Activated CD4-positive, alpha-beta T cell treated with anti-CD3 and anti-CD28 coated beads for 36 hours (primary cell): ENCODE results near the gene GGT6. TPM values are rescaled to one million over a fixed set of nuclear protein-coding genes. Genes with fewer than 3 reads are reported as not detected.

Source experiments
- ATAC-seq: fragments of 200-7000 bp; cut with Tn5 transposase; one replicate; pipeline ENCODE4 v1.10.0; 2021; ENCODE audit warnings: mild to moderate bottlenecking, moderate library complexity
- CTCF ChIA-PET: fragments of 350-600 bp; sonication (Branson Sonifier 250); formaldehyde crosslinking; loops from one replicate; lab custom pipeline; 2021; ENCODE audit warnings: antibody characterized with exemption; lab: Charles Lee
- POLR2A ChIA-PET: fragments of 350-600 bp; sonication (Branson Sonifier 250); formaldehyde crosslinking; loops from one replicate; lab custom pipeline; 2021; ENCODE audit warnings: antibody characterized with exemption, inconsistent platforms; lab: Charles Lee
- DNase-seq: peaks from one replicate; pipeline ENCODE4 v3.0.0-alpha.2; 2020
- H3K27ac Mint-ChIP-seq: one replicate; pipeline ENCODE4 v1.8.0; 2021; ENCODE audit warnings: mixed read lengths
- H3K27me3 Mint-ChIP-seq: one replicate; pipeline ENCODE4 v1.8.0; 2021; ENCODE audit warnings: mixed read lengths
- H3K36me3 Mint-ChIP-seq: one replicate; pipeline ENCODE4 v1.8.0; 2021; ENCODE audit warnings: low read depth, mixed read lengths
- H3K4me1 Mint-ChIP-seq: one replicate; pipeline ENCODE4 v1.8.0; 2021; ENCODE audit warnings: mixed read lengths
- H3K4me3 Mint-ChIP-seq: one replicate; pipeline ENCODE4 v1.8.0; 2021; ENCODE audit warnings: mild to moderate bottlenecking, moderate library complexity, mixed read lengths
- H3K9me3 Mint-ChIP-seq: one replicate; pipeline ENCODE4 v1.8.0; 2021; ENCODE audit warnings: low read depth, mixed read lengths
- intact Hi-C, 2 experiments: fragments of 100-400 bp; cut with DNase I in 1 of 2; cut with micrococcal nuclease in 1 of 2; formaldehyde crosslinking; loops; one replicate each; pipeline versions ENCODE4 v1.14.2 to v1.15.1; 2022 to 2024; cut with DNase I, micrococcal nuclease
- total RNA-seq, 2 experiments: library from RNA; stranded (reverse); gene quantifications; one replicate each; pipeline ENCODE4 v1.2.3, GENCODE V29; 2021

GGT6 gene
- total RNA-seq, 2 experiments from 2014 or later = not detected

GRCh38 chr17:4559966-4560365 lies 411 bp downstream of the GGT6 start:
- Mint-ChIP-seq H3K9me3 (peaks cover 2% of the 10 kb centered on the region), H3K4me3 (no peak overlapping the region), H3K36me3 (peaks cover 3% of the 10 kb centered on the region), H3K4me1 (peaks cover 36% of the 10 kb centered on the region), H3K27ac (no peak overlapping the region), H3K27me3 (no peaks in the 10 kb centered on the region)
- intact Hi-C loops = loop anchor here (5.0 to 10.0 kb wide), 4 partner anchors 193 to 382 kb away; partner anchors contain the start of genes ANKFY1 (in 1 of the 2), C17orf114 (in 1 of the 2), PLD2 (in 1 of the 2) and RNF167 (in 1 of the 2)
- no peak for ATAC-seq
- no peak for DNase-seq
- ChIA-PET CTCF (no interaction called here), POLR2A (interaction anchor here (0.6 kb wide), 1 partner anchor 230 kb away, joined by 3 read pairs; no protein-coding TSS in a partner anchor)

- H3K27me3 Mint-ChIP-seq = no peaks in the 10 kb centered on the region
- H3K4me3 Mint-ChIP-seq = no peak overlapping the region
- ChIA-PET POLR2A (interaction anchor here (0.6 kb wide), 1 partner anchor 231 kb away, joined by 3 read pairs; no protein-coding TSS in a partner anchor), CTCF (interaction anchor here (1.0 kb wide), 1 partner anchor 66 kb away, joined by 4 read pairs; no protein-coding TSS in a partner anchor)
- DNase-seq (no peak), ATAC-seq (no peak)
- peaks cover 8% of the 10 kb centered on the region for H3K36me3 Mint-ChIP-seq
- peaks cover 2% of the 10 kb centered on the region for H3K9me3 Mint-ChIP-seq
- intact Hi-C loops = loop anchor here in 1 of 2 experiments (5.0 kb wide), 2 partner anchors 192 to 297 kb away; partner anchors contain the start of genes ANKFY1 and UBE2G1
- no peak overlapping the region for H3K27ac Mint-ChIP-seq
- H3K4me1 Mint-ChIP-seq = peaks cover 38% of the 10 kb centered on the region
These were observed 1.1 kb downstream of the GGT6 start for GRCh38 chr17:4559139-4559791.

- Mint-ChIP-seq H3K27me3 (no peaks in the 10 kb centered on the region), H3K4me1 (peaks cover 40% of the 10 kb centered on the region), H3K9me3 (no peaks in the 10 kb centered on the region), H3K4me3 (no peak overlapping the region), H3K27ac (no peak overlapping the region), H3K36me3 (peaks cover 16% of the 10 kb centered on the region)
- CTCF ChIA-PET = interaction anchor here (1.0 kb wide), 1 partner anchor 67 kb away, joined by 4 read pairs; no protein-coding TSS in a partner anchor
- intact Hi-C loops = loop anchor here in 1 of 2 experiments (5.0 kb wide), 2 partner anchors 191 to 296 kb away; partner anchors contain the start of genes ANKFY1 and UBE2G1
- POLR2A ChIA-PET = no interaction called here
- ATAC-seq (no peak), DNase-seq (no peak)
These were observed 1.9 kb downstream of the GGT6 start for GRCh38 chr17:4558347-4558971.

- intact Hi-C loops = loop anchor here in 1 of 2 experiments (5.0 kb wide), 2 partner anchors 190 to 295 kb away; partner anchors contain the start of genes ANKFY1 and UBE2G1
- H3K27me3 Mint-ChIP-seq = no peaks in the 10 kb centered on the region
These were observed 2.6 kb downstream of the GGT6 start for GRCh38 chr17:4557626-4558346.

GRCh38 chr17:4556996-4557395 lies 3.4 kb downstream of the GGT6 start:
- ChIA-PET POLR2A (interaction anchor here (0.6 kb wide), 1 partner anchor 227 kb away, joined by 3 read pairs; no protein-coding TSS in a partner anchor), CTCF (interaction anchor here (0.6 to 1.3 kb wide), 4 partner anchors 9 to 62 kb away, joined by 3 to 7 read pairs (median 4); no protein-coding TSS in a partner anchor)
- Mint-ChIP-seq H3K27ac (no peak overlapping the region), H3K27me3 (no peaks in the 10 kb centered on the region), H3K9me3 (no peaks in the 10 kb centered on the region), H3K4me1 (peaks cover 26% of the 10 kb centered on the region), H3K36me3 (peaks cover 24% of the 10 kb centered on the region), H3K4me3 (no peak overlapping the region)
- ATAC-seq = no peak
- no peak for DNase-seq
- intact Hi-C loops = loop anchor here in 1 of 2 experiments (5.0 kb wide), 2 partner anchors 190 to 295 kb away; partner anchors contain the start of genes ANKFY1 and UBE2G1

More at GRCh38 chr17:4557626-4558346, 2.6 kb downstream of the GGT6 start:
- H3K4me3 Mint-ChIP-seq = no peak overlapping the region
- no peaks in the 10 kb centered on the region for H3K9me3 Mint-ChIP-seq
- peaks cover 34% of the 10 kb centered on the region for H3K4me1 Mint-ChIP-seq
- H3K36me3 Mint-ChIP-seq = peaks cover 17% of the 10 kb centered on the region
- CTCF ChIA-PET = interaction anchor here (0.6 to 1.3 kb wide), 4 partner anchors 9 to 61 kb away, joined by 3 to 7 read pairs (median 4); no protein-coding TSS in a partner anchor
- H3K27ac Mint-ChIP-seq = no peak overlapping the region
- DNase-seq (no peak), ATAC-seq (no peak)
- POLR2A ChIA-PET = no interaction called here

GRCh38 chr17:4555873-4556759 lies 4.3 kb downstream of the GGT6 start:
- peaks cover 28% of the 10 kb centered on the region for H3K36me3 Mint-ChIP-seq
- DNase-seq (no peak), ATAC-seq (no peak)
- POLR2A ChIA-PET = interaction anchor here (0.6 to 1.0 kb wide), 3 partner anchors 7 to 228 kb away, joined by 3 to 5 read pairs (median 3); no protein-coding TSS in a partner anchor
- H3K27ac Mint-ChIP-seq = peak overlapping the region; percentile 96
- H3K9me3 Mint-ChIP-seq = no peaks in the 10 kb centered on the region
- intact Hi-C loops = loop anchor here (1.0 to 5.0 kb wide), 5 partner anchors 7 to 413 kb away; partner anchors contain the start of genes ANKFY1 (in 1 of the 2), CYB5D2 (in 1 of the 2), PELP1 (in 1 of the 2) and UBE2G1 (in 1 of the 2)
- peaks cover 22% of the 10 kb centered on the region for H3K4me1 Mint-ChIP-seq
- CTCF ChIA-PET = interaction anchor here (0.7 to 1.3 kb wide), 7 partner anchors 10 to 241 kb away, joined by 3 to 7 read pairs (median 3); no protein-coding TSS in a partner anchor
- H3K27me3 Mint-ChIP-seq = no peaks in the 10 kb centered on the region
- H3K4me3 Mint-ChIP-seq = peak overlapping the region; percentile 93

GRCh38 chr17:4554997-4555799 lies 5.2 kb downstream of the GGT6 start, which contains the start of gene MYBBP1A:
MYBBP1A (minus strand) TSS chr17:4555384; CDS start chr17:4555324, 60 bp downstream.
- H3K4me1 Mint-ChIP-seq = peaks cover 21% of the 10 kb centered on the region
- ATAC-seq (peak; percentile 97), DNase-seq (peak; percentile 99)
- H3K27me3 Mint-ChIP-seq = no peaks in the 10 kb centered on the region
- peaks cover 33% of the 10 kb centered on the region for H3K36me3 Mint-ChIP-seq
- ChIA-PET POLR2A (interaction anchor here (0.6 to 1.0 kb wide), 4 partner anchors 8 to 22 kb away, joined by 3 to 5 read pairs (median 4); no protein-coding TSS in a partner anchor), CTCF (interaction anchor here (0.6 to 2.3 kb wide), 6 partner anchors 10 to 242 kb away, joined by 3 to 11 read pairs (median 4); no protein-coding TSS in a partner anchor)
- H3K27ac Mint-ChIP-seq = peak within 1 kb of the TSS; percentile 96
- peak within 1 kb of the TSS; percentile 93 for H3K4me3 Mint-ChIP-seq
- no peaks in the 10 kb centered on the region for H3K9me3 Mint-ChIP-seq
- intact Hi-C loops = loop anchor here (1.0 to 5.0 kb wide), 5 partner anchors 8 to 412 kb away; partner anchors contain the start of genes ANKFY1 (in 1 of the 2), CYB5D2 (in 1 of the 2), PELP1 (in 1 of the 2) and UBE2G1 (in 1 of the 2)

- peak overlapping the region; percentile 93 for H3K4me3 Mint-ChIP-seq
- ATAC-seq = peak; percentile 5
- no peaks in the 10 kb centered on the region for H3K9me3 Mint-ChIP-seq
- peaks cover 21% of the 10 kb centered on the region for H3K4me1 Mint-ChIP-seq
- ChIA-PET POLR2A (interaction anchor here (0.9 to 1.4 kb wide), 3 partner anchors 12 to 19 kb away, joined by 3 to 4 read pairs (median 3); no protein-coding TSS in a partner anchor), CTCF (interaction anchor here (0.6 to 2.3 kb wide), 5 partner anchors 9 to 18 kb away, joined by 3 to 11 read pairs (median 7); no protein-coding TSS in a partner anchor)
- no peaks in the 10 kb centered on the region for H3K27me3 Mint-ChIP-seq
- DNase-seq = no peak
- peak overlapping the region; percentile 96 for H3K27ac Mint-ChIP-seq
- intact Hi-C loops = no loop called here
- H3K36me3 Mint-ChIP-seq = peaks cover 33% of the 10 kb centered on the region
These were observed 5.9 kb downstream of the GGT6 start for GRCh38 chr17:4554441-4554996.
